Liver (tissue), 3 donors: ENCODE data around the gene SGPL1.

Experiments used
- JUND ChIP-seq, 2 donors: IDR thresholded peaks; 2 replicates each; pipeline ENCODE4 v1.6.1; 2016; ENCODE audit warnings: antibody characterized with exemption in 2 of 2
- REST ChIP-seq: IDR thresholded peaks from 2 replicates; pipeline ENCODE4 v1.6.1; 2016; ENCODE audit warnings: antibody characterized with exemption, mild to moderate bottlenecking
- TF ChIP-seq, protein P1 (sequence below): fragments of 150-350 bp; IDR thresholded peaks from 2 replicates; pipeline ENCODE4 v1.5.1; 2017; ENCODE audit warnings: improper control_type of control experiment, low read depth, low read length; ENCODE audit not compliant: missing input control
- donor health status: healthy.
- donor health status: healthy.

GRCh38 chr10:70892631-70893030 is 76.9 kb downstream of the SGPL1 start:
- TF ChIP-seq, protein P1, sequence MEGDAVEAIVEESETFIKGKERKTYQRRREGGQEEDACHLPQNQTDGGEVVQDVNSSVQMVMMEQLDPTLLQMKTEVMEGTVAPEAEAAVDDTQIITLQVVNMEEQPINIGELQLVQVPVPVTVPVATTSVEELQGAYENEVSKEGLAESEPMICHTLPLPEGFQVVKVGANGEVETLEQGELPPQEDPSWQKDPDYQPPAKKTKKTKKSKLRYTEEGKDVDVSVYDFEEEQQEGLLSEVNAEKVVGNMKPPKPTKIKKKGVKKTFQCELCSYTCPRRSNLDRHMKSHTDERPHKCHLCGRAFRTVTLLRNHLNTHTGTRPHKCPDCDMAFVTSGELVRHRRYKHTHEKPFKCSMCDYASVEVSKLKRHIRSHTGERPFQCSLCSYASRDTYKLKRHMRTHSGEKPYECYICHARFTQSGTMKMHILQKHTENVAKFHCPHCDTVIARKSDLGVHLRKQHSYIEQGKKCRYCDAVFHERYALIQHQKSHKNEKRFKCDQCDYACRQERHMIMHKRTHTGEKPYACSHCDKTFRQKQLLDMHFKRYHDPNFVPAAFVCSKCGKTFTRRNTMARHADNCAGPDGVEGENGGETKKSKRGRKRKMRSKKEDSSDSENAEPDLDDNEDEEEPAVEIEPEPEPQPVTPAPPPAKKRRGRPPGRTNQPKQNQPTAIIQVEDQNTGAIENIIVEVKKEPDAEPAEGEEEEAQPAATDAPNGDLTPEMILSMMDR = no peak
- TF ChIP-seq JUND (IDR thresholded peaks at IDR 0.05) = no peak
- TF ChIP-seq REST = no peak
